Measurements from ENCODE around the gene ZNF710.

DNA sequence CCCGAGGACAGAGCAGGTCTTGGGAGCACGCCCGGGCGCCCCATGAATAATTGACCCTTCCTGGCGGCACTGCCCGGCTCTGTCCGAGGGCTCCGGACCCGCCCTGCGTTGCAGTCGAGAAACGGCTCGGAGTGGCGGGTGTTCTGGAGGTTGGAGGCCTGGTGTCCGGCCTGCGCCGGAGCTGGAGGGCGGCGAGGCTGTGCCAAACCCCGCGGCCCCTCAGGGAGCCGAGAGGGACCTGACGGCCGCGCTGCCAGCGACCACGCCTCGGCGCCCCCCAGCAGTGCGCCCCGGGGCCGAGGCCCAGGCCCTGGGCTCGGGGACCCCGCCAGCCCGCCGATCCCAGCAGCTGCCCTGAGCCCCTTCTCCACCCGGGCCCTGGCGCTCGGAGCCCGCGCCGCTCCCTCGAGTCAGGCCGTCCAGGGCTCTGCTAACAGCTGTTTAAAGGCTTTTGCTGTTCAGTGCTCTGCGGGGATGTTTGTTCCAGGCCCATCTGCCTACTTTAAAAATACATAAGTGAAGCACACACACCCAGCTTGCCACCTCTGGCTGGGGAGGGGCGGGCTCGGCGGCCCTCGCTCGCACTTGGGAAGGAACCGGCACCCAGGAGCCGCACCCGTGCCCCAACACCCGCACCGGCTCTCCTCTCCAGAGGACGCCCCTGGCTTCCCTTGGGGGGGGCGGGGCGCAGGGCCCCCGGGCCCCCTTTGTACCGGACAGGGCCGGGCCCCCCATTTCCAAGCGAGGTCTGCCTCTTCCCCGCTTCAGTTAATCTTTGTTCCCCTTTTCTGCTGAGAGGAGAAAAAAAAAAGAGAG, 730 bp upstream of the ZNF710 start:
- TF ChIP-seq POLR2A (IDR thresholded peaks at IDR 0.05; ENCODE audit: low read length) (no peak), GATA1 (IDR thresholded peaks at IDR 0.05; ENCODE audit: low read depth, low read length) (no peak)

Measured in erythroblast (primary cell).